Activated CD4-positive, alpha-beta T cell treated with anti-CD3 and anti-CD28 coated beads for 4 hours (primary cell): ENCODE results near the gene PDGFC.
"Not testable (repeated sequence)": the region's sequence is repeated elsewhere in the genome, so short reads cannot be mapped to it uniquely, and the experiment has no call there.

ENCODE experiments used
- DNase-seq, 2 donors: peaks; one replicate each; pipeline ENCODE4 v3.0.0-alpha.2; 2020

The PDGFC gene

GRCh38 chr4:156894234-156894633 is 77.4 kb downstream of the PDGFC start:
- DNase-seq: no peak

GRCh38 chr4:156892805-156893204 is 78.8 kb downstream of the PDGFC start:
- no peak for DNase-seq

GRCh38 chr4:156889616-156890594 is 81.7 kb downstream of the PDGFC start:
- DNase-seq: no peak

GRCh38 chr4:156888762-156889161 is 82.8 kb downstream of the PDGFC start:
- no peak for DNase-seq

GRCh38 chr4:156886481-156886880 is 85.1 kb downstream of the PDGFC start:
- DNase-seq: no peak

GRCh38 chr4:156885374-156885773 is 86.2 kb downstream of the PDGFC start:
- no peak for DNase-seq

- DNase-seq: no peak
Observed at GRCh38 chr4:156884183-156884582, 87.4 kb downstream of the PDGFC start.

- DNase-seq: no peak
Observed at GRCh38 chr4:156875704-156876103, 95.9 kb downstream of the PDGFC start.

GRCh38 chr4:156875055-156875454 is 96.5 kb downstream of the PDGFC start:
- DNase-seq: no peak

- no peak for DNase-seq
Observed at GRCh38 chr4:156873799-156874198, 97.8 kb downstream of the PDGFC start.

- DNase-seq: no peak
Observed at GRCh38 chr4:156870861-156871260, 100.7 kb downstream of the PDGFC start.

GRCh38 chr4:156870131-156870530 is 101.5 kb downstream of the PDGFC start:
- DNase-seq: no peak

- DNase-seq: not testable (repeated sequence)
Observed at GRCh38 chr4:156866088-156866487, 105.5 kb downstream of the PDGFC start.

- DNase-seq: no peak
Observed at GRCh38 chr4:156865451-156865850, 106.1 kb downstream of the PDGFC start.

GRCh38 chr4:156858071-156858470 is 113.5 kb downstream of the PDGFC start:
- no peak for DNase-seq

- DNase-seq: no peak
Observed at GRCh38 chr4:156838761-156839160, 132.8 kb downstream of the PDGFC start.

GRCh38 chr4:156837625-156838345 is 133.8 kb downstream of the PDGFC start:
- no peak for DNase-seq

GRCh38 chr4:156832886-156833285 is 138.7 kb downstream of the PDGFC start:
- DNase-seq: no peak

- DNase-seq: no peak
Observed at GRCh38 chr4:156830351-156830750, 141.2 kb downstream of the PDGFC start.

- no peak for DNase-seq
Observed at GRCh38 chr4:156829201-156829873, 142.3 kb downstream of the PDGFC start.

- DNase-seq: no peak
Observed at GRCh38 chr4:156827519-156827918, 144.1 kb downstream of the PDGFC start.

GRCh38 chr4:156825074-156825473 is 146.5 kb downstream of the PDGFC start:
- DNase-seq: no peak

- DNase-seq: no peak
Observed at GRCh38 chr4:156824451-156825060, 147.0 kb downstream of the PDGFC start.
